Pulmonary artery endothelial cell (primary cell): Measurements from ENCODE around the gene HYAL2. TPM values are rescaled to one million over a fixed set of nuclear protein-coding genes. Genes with fewer than 3 reads are reported as not detected.

Source experiments
- DNase-seq: peaks from one replicate; pipeline ENCODE4 v3.0.0-alpha.2; 2011; ENCODE audit warnings: low read depth, low spot score
- total RNA-seq: library from RNA; depleted of rRNA; stranded (reverse); fragments of >200 nt; gene quantifications from 2 replicates; pipeline ENCODE4 v1.2.3, GENCODE V29; 2014

HYAL2 gene
- total RNA-seq, 1 donor from 2014 or later: 564 TPM

- peak; percentile 72 for DNase-seq
Observed at GRCh38 chr3:50350527-50351322, 28.2 kb upstream of the HYAL2 start, which contains the start of the genes CYB561D2 and NPRL2. TSS of gene CYB561D2 (plus strand) at chr3:50350862. CDS start at chr3:50351434, 572 bp downstream. TSS of gene NPRL2 (minus strand) at chr3:50350775. CDS start at chr3:50350652, 123 bp downstream.

GRCh38 chr3:50350213-50350526 is 27.6 kb upstream of the HYAL2 start:
- no peak for DNase-seq

DNA sequence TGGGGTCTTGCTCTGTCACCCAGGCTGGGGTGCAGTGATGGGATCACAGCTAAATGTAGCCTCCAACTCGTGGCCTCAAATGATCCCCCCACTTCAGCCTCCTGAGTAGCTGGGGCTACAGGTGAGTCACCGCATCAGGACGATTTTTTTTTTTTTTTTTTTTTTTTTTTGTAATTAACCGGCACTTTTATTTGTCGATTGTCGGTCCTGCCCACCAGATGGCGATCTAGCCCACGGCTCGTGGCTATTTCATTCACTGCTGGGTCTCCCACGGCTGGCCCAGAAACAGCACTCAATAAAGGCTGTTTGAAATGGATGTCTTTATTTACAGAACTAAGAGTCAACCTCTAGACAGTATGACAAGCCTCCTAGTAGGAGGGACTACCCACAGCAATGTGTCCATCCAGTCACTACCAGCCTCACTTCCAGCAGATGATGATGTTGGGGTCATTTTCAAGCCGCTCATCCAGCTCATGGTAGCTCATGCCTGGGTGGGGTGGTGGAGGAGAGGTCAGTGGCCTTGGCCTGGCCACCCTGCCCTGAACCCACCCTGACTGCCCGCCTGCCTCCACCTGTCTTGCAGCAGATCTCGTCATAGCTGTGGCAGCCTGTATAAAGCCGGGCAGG is 24.8 kb upstream of the HYAL2 start:
- no peak for DNase-seq

GRCh38 chr3:50345586-50346234 is 23.2 kb upstream of the HYAL2 start, which contains the start of gene ZMYND10:
TSS of gene ZMYND10 (minus strand) at chr3:50345732. CDS start at chr3:50345579, 153 bp downstream.
- DNase-seq: no peak

- no peak for DNase-seq
Observed at GRCh38 chr3:50345008-50345407, 22.5 kb upstream of the HYAL2 start.

GRCh38 chr3:50342813-50343633 is 20.5 kb upstream of the HYAL2 start:
- no peak for DNase-seq

DNA sequence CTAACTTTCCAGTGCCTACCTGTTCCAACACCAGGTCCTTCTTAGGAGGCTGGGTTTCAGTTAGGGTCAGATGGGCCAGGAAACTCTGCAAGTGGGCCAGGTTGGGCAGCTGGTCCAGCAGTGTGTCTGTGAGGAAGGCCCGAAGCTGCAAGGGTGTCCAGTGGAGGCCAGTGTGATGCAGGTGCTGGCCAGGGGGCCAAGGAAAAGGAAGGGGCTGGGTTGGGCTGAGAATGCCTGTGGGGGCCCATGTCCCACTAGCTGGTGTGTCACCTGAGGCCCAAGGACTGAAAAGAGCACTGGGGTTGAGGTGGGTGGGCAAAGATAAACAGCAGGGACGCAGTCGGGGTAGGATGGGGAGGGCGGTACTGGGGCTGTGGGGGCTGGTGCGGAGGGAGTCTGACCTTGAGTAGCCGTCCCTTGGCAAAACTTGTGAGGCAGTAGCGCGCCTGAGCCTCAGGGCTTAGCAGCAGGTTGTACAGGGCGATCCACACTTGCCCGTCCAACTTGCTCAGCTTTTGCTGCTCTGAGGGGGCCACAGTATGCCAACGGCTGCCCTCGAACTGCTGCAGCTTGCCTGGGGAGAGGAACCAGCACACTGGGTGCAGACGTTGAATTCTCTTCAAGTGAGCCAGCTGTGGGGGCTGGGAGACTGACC is 19.6 kb upstream of the HYAL2 start:
- DNase-seq: no peak

- no peak for DNase-seq
Observed at GRCh38 chr3:50341537-50341936, 19.0 kb upstream of the HYAL2 start.

DNA sequence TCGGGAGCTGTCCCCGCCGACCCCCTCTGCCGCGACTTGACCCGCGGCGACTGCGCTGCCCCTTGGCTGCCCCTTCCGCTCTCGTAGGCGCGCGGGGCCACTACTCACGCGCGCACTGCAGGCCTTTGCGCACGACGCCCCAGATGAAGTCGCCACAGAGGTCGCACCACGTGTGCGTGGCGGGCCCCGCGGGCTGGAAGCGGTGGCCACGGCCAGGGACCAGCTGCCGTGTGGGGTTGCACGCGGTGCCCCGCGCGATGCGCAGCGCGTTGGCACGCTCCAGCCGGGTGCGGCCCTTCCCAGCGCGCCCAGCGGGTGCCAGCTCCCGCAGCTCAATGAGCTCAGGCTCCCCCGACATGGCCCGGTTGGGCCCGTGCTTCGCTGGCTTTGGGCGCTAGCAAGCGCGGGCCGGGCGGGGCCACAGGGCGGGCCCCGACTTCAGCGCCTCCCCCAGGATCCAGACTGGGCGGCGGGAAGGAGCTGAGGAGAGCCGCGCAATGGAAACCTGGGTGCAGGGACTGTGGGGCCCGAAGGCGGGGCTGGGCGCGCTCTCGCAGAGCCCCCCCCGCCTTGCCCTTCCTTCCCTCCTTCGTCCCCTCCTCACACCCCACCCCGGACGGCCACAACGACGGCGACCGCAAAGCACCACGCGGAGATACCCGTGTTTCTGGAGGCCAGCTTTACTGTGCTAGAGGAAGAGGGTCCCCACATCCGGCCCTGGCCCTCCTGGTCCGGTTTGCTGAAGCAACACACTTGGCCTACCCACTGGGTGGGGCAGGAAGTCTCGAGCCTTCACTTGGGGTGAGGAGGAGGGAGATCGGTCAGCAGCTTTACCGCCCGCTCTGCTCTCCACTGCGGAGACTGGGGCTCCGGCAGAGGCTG is 18.1 kb upstream of the HYAL2 start, which contains the start of gene RASSF1:
Gene RASSF1 (minus strand): TSS at position 389 of the 882 bp plus-strand sequence. CDS start 31 bp downstream, at position 358.
- DNase-seq: no peak

GRCh38 chr3:50340147-50340447 is 17.6 kb upstream of the HYAL2 start:
- no peak for DNase-seq

- no peak for DNase-seq
Observed at GRCh38 chr3:50339485-50340146, 17.1 kb upstream of the HYAL2 start.

GRCh38 chr3:50338965-50339364 is 16.4 kb upstream of the HYAL2 start:
- DNase-seq: no peak

GRCh38 chr3:50337175-50337861 is 14.8 kb upstream of the HYAL2 start:
- DNase-seq: peak; percentile 98

GRCh38 chr3:50336452-50337174 is 14.1 kb upstream of the HYAL2 start:
- DNase-seq: no peak

- DNase-seq: no peak
Observed at GRCh38 chr3:50334339-50335075, 12.0 kb upstream of the HYAL2 start.

GRCh38 chr3:50333744-50334328 is 11.3 kb upstream of the HYAL2 start:
- peak; percentile 68 for DNase-seq

DNA sequence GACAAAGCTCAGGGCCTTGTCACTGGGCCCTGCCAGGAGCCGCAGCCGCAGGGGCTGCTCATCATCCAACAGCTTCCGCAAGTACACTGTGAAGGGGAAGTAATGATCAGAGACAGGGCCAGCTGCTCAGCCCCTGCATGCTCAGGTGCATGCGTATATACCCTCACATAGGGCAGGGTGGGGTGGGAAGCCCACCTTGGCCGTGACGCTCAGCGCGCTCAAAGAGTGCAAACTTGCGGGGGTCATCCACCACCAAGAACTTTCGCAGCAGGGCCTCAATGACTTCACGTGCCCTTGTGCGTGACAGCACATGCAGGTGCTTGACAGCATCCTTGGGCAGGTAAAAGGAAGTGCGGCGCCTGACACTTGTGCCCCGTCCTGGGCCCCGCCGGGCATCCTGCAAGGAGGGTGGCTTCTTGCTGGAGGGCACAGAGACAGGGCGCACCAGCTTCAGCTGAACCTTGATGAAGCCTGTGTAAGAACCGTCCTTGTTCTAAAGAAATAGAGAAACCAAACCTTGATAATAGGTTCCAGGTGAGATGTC is 8.9 kb upstream of the HYAL2 start:
- DNase-seq: no peak
